ENCODE results near the gene RUNX3. TPM values are rescaled to one million over a fixed set of nuclear protein-coding genes. Genes with fewer than 3 reads are reported as not detected.

RUNX3 gene
- total and polyA plus RNA-seq, 2 of the 8 experiments (the other 6 are each of a cell fraction or from before 2014, with no cell fraction given): 0.62 to 0.82 TPM

GRCh38 chr1:24925963-24926362 lies 4.1 kb downstream of the RUNX3 start:
- H3K36me3 ChIP-seq (ENCODE audit: control insufficient read depth in 2 of 4, insufficient read depth in 4 of 4, low read length in 3 of 4): no peaks in the 10 kb centered on the region
- WGBS, 2 experiments (ENCODE audit: extremely low coverage in 1 of 2, insufficient coverage in 1 of 2, insufficient read length in 1 of 2, insufficient replicate concordance in 2 of 2, low coverage in 1 of 2, low lambda C conversion rate in 2 of 2, missing lambda C conversion rate in 1 of 2): 26% methylated on average over 9 of the region's 10 CpGs; no CpG with 5 or more reads in 1 of the 2 experiments
- no peaks in the 10 kb centered on the region for H3K79me1 ChIP-seq (ENCODE audit: low read depth, low read length)
- no peak overlapping the region for H4K5ac ChIP-seq (ENCODE audit: insufficient read length, low read depth, low read length)
- no peak for TF ChIP-seq RXRA (IDR thresholded peaks at IDR 0.05; ENCODE audit: insufficient read depth, low read depth, low read length)
- TF ChIP-seq TEAD4 (IDR thresholded peaks at IDR 0.05; ENCODE audit: low read depth, low read length): peak; percentile 31; the same call in 1 of the 2 replicates
- no peaks in the 10 kb centered on the region for H3K9me3 ChIP-seq (ENCODE audit: insufficient read depth in 2 of 2, low read depth in 1 of 2, low read length in 1 of 2)
- FAIRE-seq: no peak
- no peak overlapping the region for H2BK120ac ChIP-seq (replicated peaks; ENCODE audit: low read depth, low read length)
- no peak overlapping the region for H3K56ac ChIP-seq (replicated peaks; ENCODE audit: insufficient read length, low read depth, low read length)
- H3K27ac ChIP-seq (ENCODE audit: low read depth, low read length): no peak overlapping the region
- H3K4ac ChIP-seq (replicated peaks; ENCODE audit: insufficient read length, low read depth, low read length): no peak overlapping the region
- POLR2A ChIA-PET (ENCODE audit: partially characterized antibody): interaction anchor here (1.1 to 1.3 kb wide), 2 partner anchors 10 kb away, joined by 3 to 8 read pairs; no protein-coding TSS in a partner anchor
- H3K27me3 ChIP-seq (replicated peaks in 1 of 4; ENCODE audit: control insufficient read depth in 3 of 4, extremely low read depth in 1 of 4, insufficient read depth in 3 of 4, low read length in 3 of 4): peaks cover 45 to 65% (median 60%) of the 10 kb centered on the region in 4 experiments
- no peak overlapping the region for H2BK5ac ChIP-seq (ENCODE audit: low read depth, low read length)
- H2BK15ac ChIP-seq (ENCODE audit: low read length): no peak overlapping the region
- DNase-seq (ENCODE audit: low read depth in 1 of 2, low spot score in 2 of 2): no peak
- H4K20me1 ChIP-seq (replicated peaks in 1 of 2; ENCODE audit: control insufficient read depth in 1 of 2, insufficient read depth in 2 of 2, low read length in 2 of 2): peaks cover 0 to 6% of the 10 kb centered on the region in 2 experiments
- peak overlapping the region in 1 of 4 experiments; percentile 58; a peak in 1 of 8 replicates for H3K4me3 ChIP-seq (ENCODE audit: extremely low read depth in 1 of 4, insufficient read depth in 2 of 4, low read depth in 3 of 4, low read length in 4 of 4)
- H2BK12ac ChIP-seq (ENCODE audit: low read depth, low read length): no peak overlapping the region; the same call in 1 of the 2 replicates
- no peak overlapping the region for H2AK5ac ChIP-seq (ENCODE audit: low read depth, low read length)
- no peaks in the 10 kb centered on the region for H3K79me2 ChIP-seq (ENCODE audit: control insufficient read depth in 1 of 2, insufficient read depth in 2 of 2, low read length in 2 of 2)
- H3K18ac ChIP-seq (ENCODE audit: extremely low read depth, low read length): no peak overlapping the region
- H4K8ac ChIP-seq (ENCODE audit: extremely low read depth, insufficient read depth, low read length): no peak overlapping the region
- peak overlapping the region; percentile 71 to 74 for H3K4me2 ChIP-seq (ENCODE audit: insufficient read depth in 1 of 2, low read depth in 2 of 2, low read length in 2 of 2)
- H3K9ac ChIP-seq (replicated peaks in 1 of 4; ENCODE audit: extremely low read depth in 1 of 4, low read depth in 3 of 4, low read length in 3 of 4): no peak overlapping the region
- CTCF ChIA-PET (ENCODE audit: partially characterized antibody): interaction anchor here (0.8 to 4.1 kb wide), 17 partner anchors 7 to 272 kb away, joined by 3 to 27 read pairs (median 5); partner anchors contain the start of gene CLIC4
- H3K23me2 ChIP-seq (ENCODE audit: low read depth, low read length): peaks cover 19% of the 10 kb centered on the region; the same call in 1 of the 2 replicates
- peaks cover 3 to 37% (median 28%) of the 10 kb centered on the region in 4 experiments for H3K4me1 ChIP-seq (replicated peaks in 1 of 4; ENCODE audit: control insufficient read depth in 3 of 4, insufficient read depth in 4 of 4, low read length in 3 of 4)
- no peak overlapping the region for H3K23ac ChIP-seq (ENCODE audit: insufficient read length)
- no peak overlapping the region for H3K14ac ChIP-seq (ENCODE audit: insufficient read length)
- H4K91ac ChIP-seq (replicated peaks; ENCODE audit: insufficient read length, low read length): no peak overlapping the region
- no peak overlapping the region for H2AFZ ChIP-seq (ENCODE audit: low read length)
- H2BK20ac ChIP-seq (ENCODE audit: low read length): no peak overlapping the region

All from H1 (cell line).